WTC11 (cell line): ENCODE measurements around the gene PCSK2. TPM values are rescaled to one million over a fixed set of nuclear protein-coding genes. Genes with fewer than 3 reads are reported as not detected.

ENCODE experiments used
- ATAC-seq: fragments of 200-7000 bp; cut with Tn5 transposase; 2 replicates; pipeline ENCODE4 v1.10.0; 2021; ENCODE audit warnings: mild to moderate bottlenecking, moderate library complexity
- CTCF ChIA-PET: fragments of 300-600 bp; sonication (Branson Sonifier 250); formaldehyde crosslinking; loops from one replicate; lab custom pipeline; 2021; ENCODE audit warnings: antibody characterized with exemption; lab: Charles Lee
- POLR2A ChIA-PET: fragments of 350-600 bp; sonication (Branson Sonifier 250); formaldehyde crosslinking; loops from one replicate; lab custom pipeline; 2021; ENCODE audit warnings: antibody characterized with exemption; lab: Charles Lee
- DNase-seq: peaks from one replicate; pipeline ENCODE4 v3.0.0; 2021; ENCODE audit warnings: low spot score
- H3K27ac Mint-ChIP-seq: 2 replicates; pipeline ENCODE4 v1.8.0; 2021; ENCODE audit warnings: mixed read lengths
- H3K27me3 Mint-ChIP-seq: 2 replicates; pipeline ENCODE4 v1.8.0; 2021; ENCODE audit warnings: low read depth, mild to moderate bottlenecking, moderate library complexity, mixed read lengths
- H3K36me3 Mint-ChIP-seq: 2 replicates; pipeline ENCODE4 v1.8.0; 2021; ENCODE audit warnings: mixed read lengths
- H3K4me1 Mint-ChIP-seq: 2 replicates; pipeline ENCODE4 v1.8.0; 2022; ENCODE audit warnings: mixed read lengths
- H3K4me3 Mint-ChIP-seq: 2 replicates; pipeline ENCODE4 v1.8.0; 2021; ENCODE audit warnings: mild to moderate bottlenecking, moderate library complexity, mixed read lengths
- H3K9me3 Mint-ChIP-seq: 2 replicates; pipeline ENCODE4 v1.8.0; 2021; ENCODE audit warnings: mixed read lengths
- CDX4 ChIP-seq: fragments of 250-450 bp; sonication (Bioruptor Pico); IDR thresholded peaks from 2 replicates; pipeline ENCODE4 v1.9.0; 2021; ENCODE audit warnings: moderate library complexity, mild to moderate bottlenecking, inconsistent platforms, borderline replicate concordance
- E2F5 ChIP-seq: sonication (generic); formaldehyde crosslinking; IDR thresholded peaks from 2 replicates; pipeline ENCODE4 v1.8.1; 2022; ENCODE audit warnings: mild to moderate bottlenecking, moderate library complexity, missing genetic modification reagents
- ELF4 ChIP-seq: sonication (generic); formaldehyde crosslinking; IDR thresholded peaks from 2 replicates; pipeline ENCODE4 v1.8.1; 2022; ENCODE audit warnings: low read depth, mild to moderate bottlenecking, moderate library complexity, missing genetic modification reagents
- ERG ChIP-seq: fragments of 250-450 bp; sonication (Bioruptor Pico); IDR thresholded peaks from 2 replicates; pipeline ENCODE4 v1.8.0; 2021; ENCODE audit warnings: mild to moderate bottlenecking
- ESRRA ChIP-seq: sonication (generic); formaldehyde crosslinking; IDR thresholded peaks from 2 replicates; pipeline ENCODE4 v1.8.1; 2022; ENCODE audit warnings: mild to moderate bottlenecking, missing genetic modification reagents, borderline replicate concordance
- JUN ChIP-seq: sonication (generic); formaldehyde crosslinking; IDR thresholded peaks from 2 replicates; pipeline ENCODE4 v1.8.0; 2023; ENCODE audit warnings: mild to moderate bottlenecking, missing genetic modification reagents
- MLX ChIP-seq: sonication (generic); formaldehyde crosslinking; IDR thresholded peaks from 2 replicates; pipeline ENCODE4 v1.8.1; 2023; ENCODE audit warnings: mild to moderate bottlenecking, missing genetic modification reagents, moderate library complexity
- PRDM15 ChIP-seq: sonication (generic); formaldehyde crosslinking; IDR thresholded peaks from 2 replicates; pipeline ENCODE4 v1.8.0; 2022; ENCODE audit warnings: missing genetic modification reagents
- TEAD1 ChIP-seq: sonication (generic); formaldehyde crosslinking; IDR thresholded peaks from 2 replicates; pipeline ENCODE4 v1.8.0; 2022; ENCODE audit warnings: mild to moderate bottlenecking, missing genetic modification reagents
- ZBTB21 ChIP-seq: sonication (generic); formaldehyde crosslinking; IDR thresholded peaks from 2 replicates; pipeline ENCODE4 v1.8.1; 2023; ENCODE audit warnings: mild to moderate bottlenecking, missing genetic modification reagents, borderline replicate concordance
- ZNF138 ChIP-seq: sonication (generic); formaldehyde crosslinking; conservative IDR thresholded peaks from 2 replicates; pipeline ENCODE4 v1.8.1; 2022; ENCODE audit warnings: mild to moderate bottlenecking, moderate library complexity, missing genetic modification reagents
- ZNF263 ChIP-seq: sonication (generic); formaldehyde crosslinking; IDR thresholded peaks from 2 replicates; pipeline ENCODE4 v1.8.1; 2022; ENCODE audit warnings: low read depth, mild to moderate bottlenecking, moderate library complexity, missing genetic modification reagents
- ZNF281 ChIP-seq: sonication (generic); formaldehyde crosslinking; IDR thresholded peaks from 2 replicates; pipeline ENCODE4 v1.8.0; 2023; ENCODE audit warnings: mild to moderate bottlenecking, missing genetic modification reagents
- ZNF425 ChIP-seq: fragments of 250-450 bp; sonication (Bioruptor Pico); conservative IDR thresholded peaks from 2 replicates; pipeline ENCODE4 v1.9.0; 2021; ENCODE audit warnings: mild to moderate bottlenecking
- ZNF512 ChIP-seq: sonication (generic); formaldehyde crosslinking; IDR thresholded peaks from 2 replicates; pipeline ENCODE4 v1.8.1; 2022; ENCODE audit warnings: missing genetic modification reagents, borderline replicate concordance
- ZSCAN18 ChIP-seq: fragments of 250-450 bp; sonication (Bioruptor Pico); IDR thresholded peaks from 2 replicates; pipeline ENCODE4 v2.1.2; 2022; ENCODE audit warnings: mild to moderate bottlenecking, moderate library complexity
- total RNA-seq: library from RNA; stranded (reverse); gene quantifications from 3 replicates; pipeline ENCODE4 v1.2.3, GENCODE V29; 2021

The PCSK2 gene
- total RNA-seq, 1 experiment from 2014 or later: 0.74 TPM

- TF ChIP-seq ZNF263 (CRISPR knock-in tag) (no peak), ZNF425 (no peak), CDX4 (CRISPR knock-in tag) (no peak), ESRRA (CRISPR knock-in tag) (no peak), JUN (CRISPR knock-in tag) (no peak), ZNF512 (CRISPR knock-in tag) (no peak), MLX (CRISPR knock-in tag) (no peak), ZNF281 (CRISPR knock-in tag) (no peak), ZSCAN18 (CRISPR knock-in tag) (no peak), E2F5 (CRISPR knock-in tag) (no peak), TEAD1 (CRISPR knock-in tag) (no peak), ZBTB21 (CRISPR knock-in tag) (no peak), ERG (no peak), ELF4 (CRISPR knock-in tag) (no peak), ZNF138 (CRISPR knock-in tag) (no peak), PRDM15 (CRISPR knock-in tag) (no peak)
- H3K4me3 Mint-ChIP-seq: no peak overlapping the region
- H3K9me3 Mint-ChIP-seq: no peaks in the 10 kb centered on the region
- no peaks in the 10 kb centered on the region for H3K4me1 Mint-ChIP-seq
- CTCF ChIA-PET: interaction anchor here (1.5 kb wide), 1 partner anchor 659 kb away, joined by 5 read pairs; no protein-coding TSS in a partner anchor
- no peak for DNase-seq
- no peak overlapping the region for H3K27ac Mint-ChIP-seq
- H3K36me3 Mint-ChIP-seq: no peaks in the 10 kb centered on the region
- no peak for ATAC-seq
- POLR2A ChIA-PET: no interaction called here
- no peaks in the 10 kb centered on the region; the same call in 1 of the 2 replicates for H3K27me3 Mint-ChIP-seq
These were observed 253.9 kb downstream of the PCSK2 start for GRCh38 chr20:17480696-17481095.
